Medulla oblongata (tissue), 1 donor: Measurements from ENCODE around the gene ABCC6.
"Not testable (repeated sequence)": the region's sequence is repeated elsewhere in the genome, so short reads cannot be mapped to it uniquely, and the experiment has no call there.

Experiments used
- DNase-seq: peaks from one replicate; pipeline ENCODE4 v3.0.0-alpha.2; 2015; ENCODE audit errors: extremely low spot score

ABCC6 gene

DNA sequence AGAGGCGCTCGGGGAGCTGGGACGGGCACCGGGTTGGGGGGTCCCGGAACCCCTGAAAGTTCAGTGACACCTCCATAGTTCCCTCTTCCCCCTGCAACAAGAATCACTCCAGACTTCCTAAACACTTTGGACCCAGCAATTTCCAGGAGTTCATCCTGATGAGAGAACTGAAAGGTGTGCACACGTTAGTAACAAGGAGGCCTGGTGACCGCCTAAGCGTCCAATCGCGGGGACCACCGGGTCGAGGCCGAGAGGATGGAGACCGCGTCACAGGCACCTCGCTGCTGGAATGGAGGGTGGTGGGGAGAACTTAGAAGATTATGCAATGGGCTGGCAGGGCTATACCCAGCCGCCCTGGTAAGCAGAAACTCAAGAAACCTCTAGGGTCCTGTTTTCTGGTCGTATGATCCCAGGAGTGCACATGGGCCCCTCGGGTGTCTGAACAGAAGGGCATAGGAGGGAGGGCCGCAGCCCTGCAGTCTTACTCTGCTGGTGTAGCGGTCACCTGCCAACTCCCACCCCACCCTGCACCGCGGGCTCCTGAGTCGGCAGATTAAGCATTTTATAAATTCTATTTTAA lies 458 bp upstream of the ABCC6 start:
- not testable (repeated sequence) for DNase-seq

DNA sequence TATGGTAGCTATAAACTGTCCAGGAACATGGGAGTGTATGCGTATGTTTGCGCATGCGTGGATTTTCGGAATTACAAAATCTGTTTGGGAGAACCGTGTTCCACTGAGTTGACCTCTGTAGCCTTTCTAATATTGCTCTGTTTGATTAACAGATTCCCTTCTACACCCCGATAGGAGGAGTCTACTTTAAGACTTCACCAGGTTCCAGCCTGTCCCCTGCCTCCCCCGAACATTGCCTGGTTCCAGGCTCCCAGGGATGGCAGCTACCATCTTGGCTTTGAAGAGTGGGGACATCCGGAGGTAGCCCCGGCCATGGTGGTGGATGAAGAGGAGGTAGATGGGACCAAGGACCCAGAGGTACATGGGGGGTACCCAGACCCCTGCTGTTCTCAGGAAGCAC lies 1.9 kb downstream of the ABCC6 start:
- not testable (repeated sequence) for DNase-seq

DNA sequence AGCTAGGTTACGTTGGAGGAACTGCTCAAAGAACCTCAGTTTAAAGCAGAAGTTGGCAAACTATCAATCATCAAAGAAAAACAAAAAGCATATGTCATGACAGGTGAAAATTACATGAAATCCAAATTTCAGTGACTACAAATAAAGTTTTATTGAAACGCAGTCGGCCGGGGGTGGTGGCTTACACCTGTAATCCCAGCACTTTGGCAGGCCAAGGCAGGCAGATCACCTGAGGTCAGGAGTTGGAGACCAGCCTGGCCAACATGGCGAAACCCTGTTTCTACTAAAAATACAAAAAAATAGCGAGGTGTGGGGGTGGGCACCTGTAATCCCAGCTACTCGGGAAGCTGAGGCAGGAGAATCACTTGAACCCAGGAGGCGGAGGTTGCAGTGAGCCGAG lies 2.8 kb downstream of the ABCC6 start:
- not testable (repeated sequence) for DNase-seq

DNA sequence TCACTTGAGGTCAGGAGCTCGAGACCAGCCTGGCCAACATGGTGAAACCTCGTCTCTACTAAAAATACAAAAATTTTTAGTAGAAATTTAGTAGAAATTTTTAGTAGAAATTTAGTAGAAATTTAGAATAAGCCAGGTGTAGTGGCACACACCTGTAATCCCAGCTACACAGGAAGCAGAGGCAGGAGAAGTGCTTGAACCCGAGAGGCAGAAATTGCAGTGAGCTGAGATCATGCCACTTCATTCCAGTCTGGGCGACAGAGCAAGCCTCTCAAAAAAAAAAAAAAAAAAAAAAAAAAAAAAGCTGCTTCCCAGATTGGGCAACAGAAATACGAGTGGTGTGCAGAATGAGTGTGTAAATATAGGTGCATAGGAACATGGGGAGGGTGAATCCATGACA lies 4.5 kb downstream of the ABCC6 start:
- not testable (repeated sequence) for DNase-seq

DNA sequence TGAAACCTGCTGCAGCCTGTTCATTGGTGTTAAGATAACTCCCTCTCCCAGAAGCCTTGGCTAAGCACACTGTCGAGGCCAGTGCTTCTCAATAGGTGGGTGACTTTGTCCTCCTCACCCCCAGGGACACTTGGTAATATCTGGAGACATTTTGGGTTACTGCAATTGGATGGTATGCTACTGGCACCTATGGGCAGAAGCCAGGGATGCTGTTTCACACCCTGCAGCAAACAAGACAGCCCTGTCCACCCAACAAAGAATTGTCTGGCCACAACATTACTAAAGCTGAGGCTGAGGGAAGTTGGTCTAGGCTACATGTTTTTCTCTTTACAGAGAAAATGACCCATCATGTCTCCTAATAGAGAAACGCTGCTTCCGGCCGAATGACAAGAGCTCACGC lies 4.9 kb downstream of the ABCC6 start:
- not testable (repeated sequence) for DNase-seq

DNA sequence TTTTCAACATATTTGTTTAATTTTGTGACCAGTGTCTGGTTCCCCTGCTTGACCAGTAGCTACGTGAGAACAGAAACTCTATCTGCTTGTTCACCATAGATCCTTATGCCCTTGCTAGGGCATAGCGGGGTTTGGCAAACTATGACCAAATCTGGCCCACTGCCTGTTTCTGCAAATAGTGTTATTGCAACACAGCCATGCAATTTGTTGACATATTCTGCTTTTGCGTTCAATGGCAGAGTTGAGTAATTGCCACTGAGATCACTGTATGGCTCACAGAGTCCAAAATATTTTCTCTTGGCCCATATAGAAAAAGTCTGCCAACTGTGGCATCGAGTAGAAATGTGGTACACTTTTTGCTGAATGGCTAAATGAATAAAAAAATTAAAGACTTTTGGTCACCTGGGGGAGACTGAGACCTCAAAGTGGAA lies 9.4 kb downstream of the ABCC6 start:
- DNase-seq, result not testable (repeated sequence)

DNA sequence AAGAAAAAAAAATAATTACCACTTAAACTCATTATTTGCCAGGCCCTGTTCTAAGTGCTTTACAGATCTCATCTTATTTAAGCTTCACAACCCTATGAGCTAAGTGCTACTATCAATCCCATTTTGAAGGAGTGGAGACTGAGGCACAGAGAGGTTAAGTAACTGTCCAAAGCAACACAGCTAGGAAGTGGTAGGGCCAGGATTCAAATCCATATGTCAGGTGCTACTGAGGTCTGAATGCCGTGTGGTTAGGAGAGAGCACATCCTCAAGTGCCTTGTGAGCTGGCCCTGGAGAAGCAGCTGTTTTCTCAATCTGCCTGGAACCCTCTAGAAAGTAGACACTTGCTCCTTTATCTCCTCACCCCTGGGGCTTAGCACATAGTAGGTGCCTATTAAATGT lies 11.9 kb downstream of the ABCC6 start:
- DNase-seq, result not testable (repeated sequence)

DNA sequence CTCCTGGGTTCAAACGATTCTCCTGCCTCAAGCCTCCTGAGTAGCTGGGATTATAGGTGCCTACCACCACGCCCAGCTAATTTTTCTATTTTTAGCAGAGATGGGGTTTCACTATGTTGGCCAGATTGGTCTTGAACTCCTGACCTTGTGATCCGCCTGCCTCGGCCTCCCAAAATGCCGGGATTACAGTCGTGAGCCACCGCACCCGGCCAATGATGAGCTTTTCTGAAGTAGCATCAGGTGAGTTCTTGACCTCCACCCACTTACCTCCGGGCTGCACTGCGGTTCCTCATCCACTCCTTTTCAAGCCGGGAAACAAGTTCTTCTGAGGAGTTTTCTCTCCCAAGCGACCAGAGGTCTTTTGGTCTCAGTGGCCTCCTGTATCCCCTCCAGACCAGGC lies 14.8 kb downstream of the ABCC6 start:
- not testable (repeated sequence) for DNase-seq

DNA sequence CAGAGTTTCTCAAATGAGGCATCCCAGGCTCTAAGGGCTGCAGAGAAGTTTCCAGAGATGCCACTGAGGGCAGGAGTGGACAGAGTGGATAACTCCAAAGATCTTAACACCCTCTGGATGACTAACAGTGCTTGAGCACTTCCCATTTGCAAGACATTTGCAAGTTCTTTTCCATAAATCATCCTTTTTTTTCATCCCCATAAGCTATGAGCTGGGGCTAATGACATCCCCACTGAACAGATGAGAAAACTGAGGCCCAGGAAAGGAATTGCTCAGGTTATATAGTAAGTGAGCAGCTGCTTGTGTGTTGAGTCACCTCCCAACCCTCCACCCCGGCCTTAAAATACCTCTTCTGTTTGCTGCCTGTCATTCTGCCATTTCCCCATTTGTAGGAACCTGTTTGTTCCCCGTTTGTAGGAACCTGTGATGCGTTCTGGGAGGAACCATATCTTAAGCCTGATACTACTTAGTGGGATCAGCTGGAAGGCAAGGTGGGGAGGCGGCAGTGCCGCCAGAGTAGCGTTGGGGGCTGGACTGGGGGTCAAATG lies 15.4 kb downstream of the ABCC6 start:
- DNase-seq, result not testable (repeated sequence)

DNA sequence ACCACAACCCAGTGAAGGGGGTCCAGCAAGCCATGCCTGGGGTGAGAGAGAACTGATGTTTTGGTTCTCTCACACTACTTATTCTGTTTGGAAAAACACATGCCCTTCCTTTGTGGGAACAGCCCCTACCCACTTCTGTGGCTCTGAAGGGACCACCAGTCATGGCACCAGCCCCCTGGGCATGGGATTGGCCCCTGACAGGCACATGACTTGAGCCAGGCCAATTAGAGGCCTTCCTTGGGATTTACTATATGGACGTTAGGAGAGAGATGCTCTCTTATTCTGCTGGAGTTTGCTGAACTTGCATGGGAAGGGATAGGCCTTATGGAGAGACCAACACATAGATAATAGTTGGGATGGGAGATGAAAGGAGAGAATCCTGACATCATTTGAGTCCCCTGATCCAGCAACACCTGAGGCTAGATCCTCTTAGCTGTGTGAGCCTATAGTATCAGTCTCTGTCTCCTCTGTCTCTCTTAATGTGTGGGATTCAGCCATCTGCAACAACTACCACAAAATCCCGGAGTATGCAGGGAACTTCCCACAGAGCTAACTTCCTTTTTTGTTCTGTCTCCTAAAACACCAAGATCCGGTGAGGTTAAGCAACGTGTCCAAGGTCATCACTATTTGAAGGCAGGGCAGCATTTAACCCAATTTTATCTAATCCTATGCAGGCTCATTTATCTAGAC lies 16.1 kb downstream of the ABCC6 start:
- DNase-seq, result not testable (repeated sequence)

DNA sequence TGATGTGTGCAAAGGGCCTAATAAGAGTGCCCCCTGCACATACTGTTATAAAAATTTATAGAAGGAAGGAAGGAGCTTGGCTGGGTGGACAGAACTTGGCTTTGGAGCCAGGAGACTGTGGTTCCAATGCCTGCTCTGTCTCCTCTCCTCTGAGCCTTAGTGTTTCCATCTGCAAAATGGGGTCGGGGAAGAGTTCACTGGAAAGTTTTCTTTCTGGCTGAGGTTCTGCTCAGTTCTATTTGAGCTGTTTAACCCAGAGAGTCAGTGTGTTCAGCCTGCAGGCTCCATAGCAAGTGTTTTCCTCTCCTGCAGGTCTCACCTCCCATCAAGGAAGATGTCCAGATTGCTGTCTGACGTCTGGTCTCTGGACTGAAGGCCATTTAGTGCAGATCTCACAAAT lies 17.4 kb downstream of the ABCC6 start:
- DNase-seq, result not testable (repeated sequence)

DNA sequence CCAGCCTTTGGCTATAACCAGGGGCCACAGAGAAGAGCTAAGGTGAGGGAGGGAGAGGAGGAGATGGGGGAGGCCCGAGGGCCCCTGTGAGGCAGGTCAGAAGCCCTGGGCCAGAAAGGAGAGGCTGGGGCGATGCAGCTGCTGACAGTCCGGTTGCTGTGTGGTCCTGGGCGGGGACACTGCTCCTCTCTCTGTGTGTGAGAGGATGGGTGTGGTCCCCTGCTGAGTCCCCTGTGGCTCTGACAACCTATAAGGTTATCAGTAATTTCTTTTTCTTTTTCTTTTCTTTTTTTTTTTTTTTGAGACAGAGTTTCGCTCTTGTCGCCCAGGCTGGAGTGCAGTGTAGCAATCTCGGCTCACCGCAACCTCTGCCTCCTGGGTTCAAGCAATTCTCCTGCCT lies 18.7 kb downstream of the ABCC6 start:
- not testable (repeated sequence) for DNase-seq

DNA sequence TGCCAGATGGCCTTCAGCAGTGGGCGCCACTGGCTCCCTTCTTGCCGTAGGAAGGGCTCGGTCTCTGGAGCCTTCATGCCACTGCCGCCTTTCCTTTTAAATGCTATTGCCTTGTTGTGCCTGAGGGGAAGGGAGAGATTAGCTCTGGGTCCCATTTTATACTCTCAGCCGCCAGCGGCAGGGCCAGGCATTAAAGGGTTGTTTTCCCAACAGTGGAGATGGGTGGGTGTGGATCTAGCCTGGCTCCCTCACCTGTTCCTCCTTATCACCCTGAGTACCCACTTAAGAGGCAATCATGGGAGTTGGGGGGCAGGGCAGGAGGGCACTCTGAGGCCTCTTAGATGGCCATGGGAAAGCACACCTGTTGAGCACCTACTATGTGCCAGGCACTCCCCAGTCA lies 19.8 kb downstream of the ABCC6 start:
- not testable (repeated sequence) for DNase-seq

DNA sequence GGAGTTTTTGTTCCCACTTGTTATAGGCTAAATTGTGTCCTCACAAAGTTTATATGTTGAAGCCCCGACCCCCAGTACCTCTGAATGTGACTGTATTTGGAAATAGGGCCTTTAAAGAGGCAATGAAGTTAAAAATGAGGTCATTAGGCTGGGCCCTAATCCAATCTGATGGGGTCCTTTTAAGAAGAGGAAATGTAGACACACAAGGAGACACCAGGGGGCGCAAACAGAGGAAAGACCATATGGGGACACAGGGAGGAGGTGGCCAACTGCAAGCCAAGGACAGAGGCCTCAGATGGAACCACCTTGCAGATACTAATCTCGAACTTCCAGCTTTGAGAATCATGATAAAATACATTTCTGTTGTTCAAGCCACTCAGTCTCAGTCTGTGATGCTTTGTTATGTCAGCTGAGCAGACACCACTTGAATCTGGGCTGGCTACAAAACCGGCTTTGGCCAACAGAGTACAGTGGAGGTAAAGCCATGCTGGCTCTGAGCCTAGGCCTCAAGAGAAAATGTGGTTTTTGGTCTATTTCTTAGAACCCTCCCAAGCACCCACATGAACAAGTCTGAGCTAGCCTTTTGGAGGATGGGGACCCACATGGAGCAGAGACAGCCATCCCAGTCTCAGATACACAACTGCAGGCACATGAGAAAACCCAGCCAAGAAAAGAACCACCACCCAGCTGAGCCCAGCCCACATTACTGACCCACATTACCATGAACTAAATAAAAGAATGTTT lies 20.7 kb downstream of the ABCC6 start:
- peak; percentile 12 for DNase-seq

DNA sequence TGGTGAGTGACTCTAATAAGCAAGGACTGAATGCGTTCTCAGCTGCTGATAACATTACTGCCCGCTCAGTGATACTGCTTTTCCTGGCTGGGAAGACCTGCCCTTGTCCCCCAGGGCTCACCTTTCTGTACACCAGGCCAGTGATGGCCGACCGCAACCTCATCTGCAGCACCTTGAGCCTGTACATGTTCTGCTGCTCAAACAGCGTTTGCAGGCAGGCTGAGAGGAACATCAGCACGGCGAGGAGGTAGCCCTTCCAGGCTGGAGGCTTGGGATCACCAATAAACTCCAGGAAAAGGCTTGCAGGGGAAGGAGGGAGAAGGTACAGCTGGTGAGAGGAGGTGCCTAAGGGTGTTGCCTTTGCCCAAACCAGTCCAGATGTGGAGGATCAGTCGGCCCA lies 21.4 kb downstream of the ABCC6 start:
- DNase-seq, result not testable (repeated sequence)

DNA sequence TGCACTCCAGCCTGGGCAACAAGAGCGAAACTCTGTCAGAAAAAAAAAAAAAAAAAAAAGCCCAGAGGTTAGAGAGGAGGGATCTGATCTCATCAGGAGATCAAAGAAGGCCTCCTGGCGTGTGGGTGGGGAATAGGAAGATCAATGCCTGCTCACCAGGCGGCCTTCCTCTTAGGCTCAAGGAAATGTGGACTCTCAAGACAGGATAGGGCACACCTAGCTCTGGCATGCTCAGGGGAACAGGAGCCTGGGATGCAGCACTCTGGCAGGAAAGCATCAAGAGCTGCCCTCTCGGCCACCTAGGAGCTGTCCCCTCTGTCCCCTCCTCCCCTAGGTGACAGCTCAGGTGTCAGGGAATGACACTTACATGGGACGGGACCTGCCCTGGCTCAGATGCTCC lies 22.9 kb downstream of the ABCC6 start:
- not testable (repeated sequence) for DNase-seq

DNA sequence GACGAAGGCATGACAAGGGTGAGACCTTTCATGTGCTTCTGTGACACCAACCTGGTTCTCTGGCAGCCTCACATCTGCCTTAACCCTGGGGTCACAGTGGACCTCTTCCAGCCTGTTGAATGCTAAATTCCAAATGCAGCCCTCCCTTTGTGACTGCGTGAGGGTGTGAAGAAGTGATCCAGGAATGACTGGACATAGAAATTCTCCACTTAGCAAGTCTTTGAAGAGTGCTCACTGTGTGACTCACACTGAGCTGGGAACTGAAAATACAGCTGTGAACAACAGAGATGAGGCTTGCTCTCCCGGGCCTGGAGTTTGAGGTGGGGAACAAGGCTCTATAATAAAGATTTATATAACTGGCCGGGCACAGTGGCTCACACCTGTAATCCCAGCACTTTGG lies 23.9 kb downstream of the ABCC6 start:
- DNase-seq, result not testable (repeated sequence)

DNA sequence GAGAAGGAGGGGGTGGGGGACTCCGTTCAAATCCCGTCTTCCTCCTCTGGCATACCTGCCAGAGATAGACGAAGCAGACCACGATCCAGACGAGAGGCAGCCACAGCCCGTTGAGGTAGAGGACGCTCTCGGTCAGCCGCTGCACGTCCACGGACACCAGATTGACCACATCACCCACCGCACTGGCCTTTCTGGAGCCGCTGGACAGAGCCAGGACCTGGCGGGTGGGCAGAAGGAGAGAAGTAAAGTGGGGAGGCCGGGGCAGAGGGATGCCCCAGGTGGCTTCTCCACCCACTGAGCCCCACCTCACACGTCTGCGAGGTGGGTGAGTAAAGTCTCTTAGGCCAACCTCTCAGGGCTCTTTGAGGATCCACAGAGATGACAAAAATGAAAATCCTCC lies 25.3 kb downstream of the ABCC6 start:
- no peak for DNase-seq

DNA sequence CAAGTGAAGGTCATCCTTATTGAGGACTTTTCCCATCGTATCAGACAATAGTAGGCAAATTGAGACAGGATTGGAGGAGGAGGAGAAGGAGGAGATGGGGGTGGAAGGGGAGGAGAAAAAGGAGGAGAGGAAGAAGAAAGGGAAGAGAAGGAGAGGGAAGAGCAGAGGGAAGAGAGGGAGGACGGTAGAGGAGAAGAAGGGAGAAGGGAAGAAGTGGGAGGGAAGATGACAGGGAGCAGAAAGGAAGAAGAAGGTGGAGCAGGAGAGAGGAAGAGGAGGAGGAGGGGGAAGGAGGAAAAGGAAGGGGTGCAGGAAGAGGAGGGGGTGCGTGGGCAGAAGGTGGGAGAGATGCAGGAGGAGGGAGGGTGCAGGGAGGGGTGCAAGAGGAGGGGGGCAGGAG lies 26.0 kb downstream of the ABCC6 start:
- no peak for DNase-seq

DNA sequence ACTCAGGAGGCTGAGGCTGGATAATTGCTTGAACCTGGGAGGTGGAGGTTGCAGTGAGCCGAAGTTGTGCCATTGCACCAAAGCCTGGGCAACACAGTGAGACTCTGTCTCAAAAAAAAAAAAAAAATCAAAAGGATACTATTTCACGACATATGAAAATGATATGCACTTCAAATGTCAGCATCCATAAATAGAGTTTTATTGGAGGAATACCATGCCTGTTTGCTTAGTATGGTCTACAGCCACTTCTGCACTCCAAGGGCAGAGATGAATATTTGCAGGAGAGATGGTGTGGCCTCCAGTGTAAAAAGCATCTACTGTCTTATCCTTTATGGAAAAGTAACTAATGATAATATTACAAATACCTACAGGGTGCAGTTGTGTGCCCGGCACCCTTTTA lies 27.2 kb downstream of the ABCC6 start:
- no peak for DNase-seq

DNA sequence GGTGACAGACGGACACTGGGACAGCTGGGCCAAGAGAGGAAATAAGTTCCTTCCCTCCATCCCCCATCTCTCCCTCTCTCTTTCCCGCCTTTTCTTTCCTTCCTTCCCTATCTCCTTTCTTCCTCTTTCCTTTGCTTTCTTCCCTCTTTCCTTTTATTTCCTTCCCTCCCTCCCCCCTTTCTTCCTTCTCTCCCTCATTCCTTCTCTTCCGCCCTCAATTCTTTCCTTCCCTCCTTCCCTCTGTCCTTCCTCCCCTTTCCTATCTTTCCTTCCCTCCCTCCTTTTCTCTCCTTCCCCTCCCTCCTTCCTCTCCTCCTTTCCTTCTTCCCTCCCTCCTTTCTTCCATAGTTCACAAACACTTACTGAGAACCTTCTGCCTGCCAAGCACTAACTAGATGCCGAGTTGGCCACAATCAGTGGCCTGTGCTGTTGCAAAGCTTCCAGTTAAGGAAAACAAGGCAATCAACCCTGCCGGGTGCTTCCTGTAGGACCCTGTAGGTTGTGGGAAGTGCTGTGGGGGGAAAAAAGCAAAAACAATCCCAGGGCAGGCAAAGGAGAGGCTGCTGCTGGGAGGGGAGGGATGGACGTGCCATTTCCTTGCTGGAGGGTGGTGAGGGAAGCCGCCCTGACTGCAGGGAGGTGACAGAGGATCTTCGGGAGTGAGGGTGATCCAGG lies 31.7 kb downstream of the ABCC6 start:
- no peak for DNase-seq

DNA sequence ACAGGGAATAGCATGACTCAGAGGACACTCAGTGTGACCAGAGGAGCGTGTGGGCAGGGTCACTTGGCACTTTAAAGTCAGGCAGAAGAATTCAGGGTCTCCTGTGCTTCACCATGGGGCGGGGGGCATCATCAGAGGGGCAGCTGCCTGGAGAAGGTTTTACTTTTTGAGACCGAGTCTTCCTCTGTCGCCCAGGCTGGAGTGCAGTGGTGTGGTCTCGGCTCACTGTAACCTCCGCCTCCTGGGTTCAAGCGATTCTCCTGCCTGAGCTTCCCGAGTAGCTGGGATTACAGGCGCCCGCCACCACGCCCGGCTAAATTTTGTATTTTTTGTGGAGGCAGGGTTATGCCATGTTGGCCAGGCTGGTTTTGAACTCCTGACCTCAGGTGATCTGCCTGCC lies 32.3 kb downstream of the ABCC6 start:
- not testable (repeated sequence) for DNase-seq
